Muscle layer of duodenum (tissue), 2 donors: ENCODE results near the gene PHF19.

Experiments used
- H3K27ac ChIP-seq: one replicate; pipeline ENCODE4 v1.7.0; 2013; ENCODE audit warnings: mild to moderate bottlenecking, low read length
- H3K27me3 ChIP-seq: one replicate; pipeline ENCODE4 v1.7.0; 2013; ENCODE audit warnings: low read depth, mild to moderate bottlenecking, control low read depth, low read length
- H3K36me3 ChIP-seq, 2 donors: one replicate each; pipeline ENCODE4 v1.7.0; 2013; ENCODE audit warnings: low read length in 2 of 2, control low read depth in 1 of 2, mild to moderate bottlenecking in 1 of 2; ENCODE audit not compliant: insufficient read depth in 2 of 2, control insufficient read depth in 1 of 2
- H3K4me1 ChIP-seq, 2 donors: one replicate each; pipeline ENCODE4 v1.7.0; 2013; ENCODE audit warnings: low read length in 2 of 2, mild to moderate bottlenecking in 2 of 2, control low read depth in 1 of 2, moderate library complexity in 1 of 2; ENCODE audit not compliant: insufficient read depth in 2 of 2, control insufficient read depth in 1 of 2
- H3K4me3 ChIP-seq, 2 donors: one replicate each; pipeline ENCODE4 v1.7.0; 2013; ENCODE audit warnings: low read length in 2 of 2, low read depth in 1 of 2, mild to moderate bottlenecking in 1 of 2
- H3K9me3 ChIP-seq, 2 donors: one replicate each; pipeline ENCODE4 v1.7.0; 2013; ENCODE audit warnings: low read length in 2 of 2, control low read depth in 1 of 2, mild to moderate bottlenecking in 1 of 2; ENCODE audit not compliant: control insufficient read depth in 1 of 2
- donor health status: healthy.

The PHF19 gene

DNA sequence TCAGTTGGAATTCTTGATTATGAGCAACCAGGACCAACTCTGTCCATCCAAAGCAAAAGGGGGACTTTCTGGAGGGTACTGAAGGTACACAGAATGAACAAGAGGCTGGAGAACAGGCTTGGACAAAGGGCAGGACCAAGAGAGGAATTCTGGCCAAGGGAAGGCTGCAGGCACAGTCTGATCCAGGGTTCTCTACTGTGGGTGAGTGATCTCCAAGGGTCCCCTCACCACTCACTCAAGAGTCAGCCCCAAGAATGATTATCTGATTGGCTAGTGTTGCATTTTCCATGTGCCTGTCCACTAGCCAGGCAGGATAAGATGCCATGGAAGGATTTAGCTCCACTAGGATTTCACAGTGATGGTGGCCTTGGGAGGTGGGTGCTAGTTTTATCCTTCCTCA, 11.6 kb upstream of the PHF19 start:
- peaks cover 6 to 20% of the 10 kb centered on the region in 2 donors for H3K4me1 ChIP-seq
- H3K36me3 ChIP-seq: no peaks in the 10 kb centered on the region
- no peak overlapping the region for H3K27ac ChIP-seq
- no peaks in the 10 kb centered on the region for H3K9me3 ChIP-seq
- no peak overlapping the region for H3K4me3 ChIP-seq
- H3K27me3 ChIP-seq: no peaks in the 10 kb centered on the region

GRCh38 chr9:120886490-120886967, 9.5 kb upstream of the PHF19 start:
- no peaks in the 10 kb centered on the region for H3K36me3 ChIP-seq
- no peak overlapping the region for H3K27ac ChIP-seq
- H3K4me3 ChIP-seq: no peak overlapping the region
- peaks cover 6 to 11% of the 10 kb centered on the region in 2 donors for H3K4me1 ChIP-seq
- no peaks in the 10 kb centered on the region for H3K27me3 ChIP-seq
- no peaks in the 10 kb centered on the region for H3K9me3 ChIP-seq

DNA sequence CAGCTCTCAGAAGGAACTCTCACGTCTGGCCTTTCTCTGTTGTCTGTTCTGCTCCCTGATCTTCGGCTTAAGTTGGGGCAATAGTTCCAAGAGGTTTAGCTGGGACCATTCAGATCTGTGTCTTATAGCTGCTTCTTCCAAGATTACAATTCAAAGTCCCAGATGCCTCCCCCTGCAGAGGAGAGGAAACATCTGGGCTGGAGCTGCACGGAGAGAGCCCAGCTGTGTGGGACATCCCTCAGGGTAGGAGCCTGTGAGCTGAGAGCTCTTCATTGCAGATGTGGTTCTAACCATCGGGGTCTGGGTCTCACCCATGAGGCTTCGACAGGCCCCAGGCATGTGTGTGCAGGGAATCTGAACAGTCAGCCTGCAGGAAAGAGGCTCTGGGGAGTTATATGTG, 9.0 kb upstream of the PHF19 start:
- Histone ChIP-seq H3K36me3 (no peaks in the 10 kb centered on the region), H3K9me3 (no peaks in the 10 kb centered on the region), H3K27me3 (no peaks in the 10 kb centered on the region), H3K27ac (peak overlapping the region; percentile 39), H3K4me3 (no peak overlapping the region), H3K4me1 (peaks cover 5 to 11% of the 10 kb centered on the region in 2 donors)

DNA sequence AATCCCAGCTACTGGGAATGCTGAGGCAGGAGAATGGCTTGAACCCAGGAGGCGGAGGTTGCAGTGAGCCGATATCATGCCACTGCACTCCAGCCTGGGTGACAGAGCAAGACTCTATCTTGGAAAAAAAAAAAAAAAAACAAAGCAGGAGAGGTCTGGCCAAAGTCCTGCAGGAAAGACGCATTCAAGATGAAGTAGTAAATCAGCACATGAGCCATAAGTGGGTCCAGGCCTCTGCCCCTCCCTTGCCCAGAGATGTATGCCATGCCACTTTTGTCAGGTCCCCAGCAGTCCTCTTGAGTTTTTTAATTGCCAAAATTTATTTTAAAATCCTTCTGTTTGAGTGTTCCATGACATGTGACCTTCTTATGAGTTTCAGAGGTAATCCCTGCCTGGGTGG, 8.5 kb upstream of the PHF19 start:
- peak overlapping the region; percentile 39 for H3K27ac ChIP-seq

DNA sequence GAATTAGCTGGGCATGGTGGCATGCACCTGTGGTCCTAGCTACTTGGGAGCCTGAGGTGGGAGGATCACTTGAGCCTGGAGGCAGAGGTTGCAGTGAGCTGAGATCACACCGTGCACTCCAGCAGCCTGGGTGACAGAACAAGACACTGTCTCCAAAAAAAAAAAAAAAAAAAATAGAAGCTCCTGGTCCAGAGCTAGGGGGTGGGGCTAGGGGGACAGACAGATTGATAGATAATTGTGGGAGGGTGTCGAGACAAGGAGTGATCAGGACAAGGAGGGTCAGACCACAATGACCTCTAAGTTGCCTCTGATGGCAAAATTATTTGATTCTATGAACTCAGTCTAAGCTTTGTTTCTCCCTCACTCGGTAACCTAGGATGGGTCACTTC, 6.6 kb upstream of the PHF19 start:
- peaks cover 0 to 7% of the 10 kb centered on the region in 2 donors for H3K4me1 ChIP-seq
- no peaks in the 10 kb centered on the region for H3K36me3 ChIP-seq
- H3K4me3 ChIP-seq: no peak overlapping the region
- no peaks in the 10 kb centered on the region for H3K9me3 ChIP-seq
- H3K27me3 ChIP-seq: no peaks in the 10 kb centered on the region
- H3K27ac ChIP-seq: no peak overlapping the region

More for the DNA sequence above, 8.5 kb upstream of the PHF19 start:
- H3K9me3 ChIP-seq: no peaks in the 10 kb centered on the region
- H3K36me3 ChIP-seq: no peaks in the 10 kb centered on the region
- H3K4me3 ChIP-seq: no peak overlapping the region
- H3K27me3 ChIP-seq: no peaks in the 10 kb centered on the region
- H3K4me1 ChIP-seq: peaks cover under 1 to 11% of the 10 kb centered on the region in 2 donors

DNA sequence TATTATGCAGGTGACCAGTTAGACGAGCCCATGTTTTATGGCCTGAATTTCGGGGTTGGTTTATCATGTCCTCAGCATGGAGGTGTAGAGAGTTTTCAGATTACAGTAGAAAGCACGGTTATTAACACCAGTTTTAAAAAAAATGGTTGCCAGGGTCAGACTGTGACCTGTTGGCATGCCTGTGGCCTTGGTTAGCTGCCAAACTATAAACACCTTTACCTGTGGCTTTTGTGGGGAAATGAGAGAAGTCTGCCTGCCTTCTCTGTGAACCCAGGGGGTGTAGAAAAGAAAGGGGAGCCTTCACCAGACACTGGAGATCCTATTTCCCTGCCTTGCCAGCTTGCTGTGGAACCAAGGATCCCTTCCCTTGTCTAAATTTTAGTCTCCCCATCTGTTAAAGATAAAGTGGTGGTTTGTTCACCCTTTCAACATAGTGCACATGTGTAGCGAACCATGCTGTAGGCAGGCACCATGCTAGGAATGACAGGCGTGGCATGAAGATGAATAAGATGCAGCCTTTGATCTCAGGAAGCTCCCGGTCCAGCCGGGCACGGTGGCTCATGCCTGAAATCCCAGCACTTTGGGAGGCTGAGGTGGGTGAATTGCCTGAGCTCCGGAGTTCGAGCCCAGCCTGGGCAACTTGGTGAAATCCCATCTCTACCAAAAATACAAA, 6.1 kb upstream of the PHF19 start:
- no peaks in the 10 kb centered on the region for H3K9me3 ChIP-seq
- H3K27me3 ChIP-seq: no peaks in the 10 kb centered on the region
- H3K4me1 ChIP-seq: peaks cover 1 to 6% of the 10 kb centered on the region in 2 donors
- H3K27ac ChIP-seq: no peak overlapping the region
- no peaks in the 10 kb centered on the region for H3K36me3 ChIP-seq
- H3K4me3 ChIP-seq: no peak overlapping the region

GRCh38 chr9:120879446-120879845, 2.5 kb upstream of the PHF19 start:
- H3K4me3 ChIP-seq: no peak overlapping the region
- H3K36me3 ChIP-seq: no peaks in the 10 kb centered on the region
- H3K27ac ChIP-seq: no peak overlapping the region
- H3K9me3 ChIP-seq: no peaks in the 10 kb centered on the region
- H3K27me3 ChIP-seq: no peaks in the 10 kb centered on the region
- H3K4me1 ChIP-seq: peaks cover 5 to 11% of the 10 kb centered on the region in 2 donors

DNA sequence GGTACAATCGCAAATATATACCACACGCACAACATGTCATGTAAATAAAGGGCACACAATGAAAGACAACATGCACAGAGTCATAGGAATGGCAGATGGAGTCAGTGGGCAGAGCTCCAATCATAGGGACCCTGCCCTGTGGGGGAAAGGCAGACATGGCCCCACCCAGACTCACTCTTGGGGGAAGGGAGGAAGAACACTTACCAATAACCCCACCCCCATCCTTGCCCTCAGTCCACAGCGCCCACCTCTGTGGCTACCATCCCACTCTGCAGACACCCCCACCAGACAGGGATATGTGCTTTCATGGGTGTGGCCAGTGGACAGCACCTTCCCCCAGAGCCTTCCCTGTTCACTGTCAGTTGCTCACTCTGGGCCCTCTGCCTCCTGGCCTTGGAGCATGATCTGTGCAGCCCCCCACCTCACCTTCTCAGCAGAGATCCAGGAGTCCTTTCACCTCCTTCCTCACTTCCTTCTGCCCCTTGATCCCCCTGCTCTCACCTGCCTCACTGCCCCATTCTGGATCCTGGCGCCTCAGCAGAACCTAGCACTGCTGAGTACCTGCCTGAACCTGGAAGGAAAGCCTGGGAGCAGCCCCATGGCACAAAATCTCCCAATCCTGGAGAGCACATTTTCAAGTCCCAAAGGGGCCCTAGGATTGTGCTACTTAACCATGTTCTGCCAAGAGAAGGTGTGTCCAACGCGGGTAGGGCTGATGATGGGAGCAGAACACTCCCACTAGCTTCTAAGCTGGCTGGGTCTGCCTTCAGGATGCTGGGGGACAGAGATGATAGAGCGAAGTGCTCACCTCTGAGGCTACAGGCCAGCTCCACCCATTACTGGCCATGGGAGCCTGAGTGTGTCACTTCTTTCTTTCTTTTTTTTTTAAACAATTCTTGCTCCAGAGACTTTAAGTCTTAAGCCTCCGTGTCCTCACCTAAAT, 1.5 kb upstream of the PHF19 start:
- no peak overlapping the region for H3K27ac ChIP-seq
- peak overlapping the region; percentile 67 to 79 for H3K4me3 ChIP-seq

DNA sequence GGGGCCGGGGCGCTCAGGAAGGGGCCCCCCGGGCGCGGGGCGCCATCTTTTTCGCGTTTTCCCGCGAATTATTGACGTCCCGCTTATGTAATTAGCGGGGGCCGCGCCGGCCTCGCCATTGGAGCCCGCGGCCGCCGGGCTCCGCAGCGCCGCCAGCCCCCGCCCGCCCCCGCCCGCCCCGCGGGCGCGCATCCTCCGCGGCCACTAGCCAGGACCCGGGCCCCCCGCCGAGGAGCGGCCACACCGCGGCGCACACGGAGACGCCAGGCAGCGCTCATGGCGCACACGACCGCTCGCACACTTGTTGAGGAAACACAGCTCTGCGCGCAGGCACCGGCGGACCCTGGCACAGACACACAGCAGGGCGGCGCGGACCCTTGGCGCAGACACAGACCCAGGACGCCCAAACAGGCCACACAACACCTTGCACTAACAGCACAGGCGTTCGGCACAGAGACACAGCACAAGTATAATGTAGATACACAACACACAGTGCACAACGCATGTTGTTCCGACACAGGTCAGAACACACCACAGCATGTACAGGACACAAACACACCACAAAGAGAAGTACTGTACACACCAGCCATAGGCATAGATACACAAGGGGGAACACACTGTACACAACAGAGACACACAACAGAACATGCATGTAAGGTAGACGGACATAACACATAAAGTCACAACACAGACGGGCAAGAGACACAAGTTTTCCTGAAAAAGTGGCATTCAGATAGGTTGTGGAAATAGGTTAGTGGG, 467 bp upstream of the PHF19 start:
- Histone ChIP-seq H3K36me3 (peaks cover 4 to 12% of the 10 kb centered on the region in 2 donors), H3K9me3 (no peaks in the 10 kb centered on the region), H3K4me3 (peak overlapping the region; percentile 67 to 79), H3K4me1 (peaks cover 5 to 11% of the 10 kb centered on the region in 2 donors), H3K27ac (peak overlapping the region; percentile 79), H3K27me3 (no peaks in the 10 kb centered on the region)

More for the DNA sequence above, 1.5 kb upstream of the PHF19 start:
- H3K9me3 ChIP-seq: no peaks in the 10 kb centered on the region
- H3K27me3 ChIP-seq: no peaks in the 10 kb centered on the region
- peaks cover 2 to 7% of the 10 kb centered on the region in 2 donors for H3K36me3 ChIP-seq
- peaks cover 5 to 11% of the 10 kb centered on the region in 2 donors for H3K4me1 ChIP-seq

DNA sequence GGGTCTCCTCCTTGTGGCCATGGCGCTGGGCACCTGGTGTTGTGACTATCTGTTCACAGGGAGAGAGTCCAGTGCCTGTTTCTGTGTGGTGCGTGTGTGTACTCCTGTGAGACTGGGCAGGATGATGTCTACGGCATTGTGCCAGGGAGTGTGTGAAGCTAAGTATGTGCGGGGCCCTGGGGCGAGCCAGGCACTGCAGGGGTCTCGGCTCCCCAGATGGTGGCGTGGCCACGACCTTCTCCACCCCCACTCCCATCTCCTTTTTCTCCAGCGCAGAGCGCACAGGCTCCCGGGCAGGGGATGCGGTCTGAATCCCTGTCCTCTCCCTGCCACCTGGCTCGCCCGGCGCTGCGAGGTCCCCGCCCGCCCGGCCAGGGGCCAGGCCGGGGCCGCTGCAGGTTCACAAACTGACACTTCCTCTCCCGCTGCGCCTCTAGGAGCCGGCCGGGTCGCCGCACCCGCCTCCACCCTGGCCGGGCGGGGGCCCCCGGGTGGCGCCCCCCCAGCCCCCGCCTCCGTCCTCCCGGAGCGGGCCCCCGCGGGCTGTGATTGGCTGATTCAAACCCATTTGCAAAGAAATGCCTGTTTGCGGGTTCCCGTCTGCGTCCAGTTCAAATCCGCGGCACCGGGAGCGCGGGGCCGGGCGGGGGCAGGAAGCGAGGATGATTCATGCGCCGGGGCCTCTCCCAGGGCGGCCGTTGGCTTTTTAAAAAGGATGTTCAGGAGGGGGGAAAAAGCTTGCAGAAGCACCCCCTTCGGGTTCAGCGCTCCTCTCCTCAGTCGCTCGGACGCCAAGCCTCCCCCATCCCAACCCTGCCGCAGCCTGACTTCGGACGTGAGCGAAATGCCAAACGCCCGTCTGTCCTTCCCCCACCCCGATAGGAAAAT, 790 bp downstream of the PHF19 start:
- Histone ChIP-seq H3K4me3 (peak overlapping the region; percentile 71), H3K4me1 (peaks cover 5 to 11% of the 10 kb centered on the region in 2 donors), H3K27ac (peak overlapping the region; percentile 74), H3K9me3 (no peaks in the 10 kb centered on the region), H3K36me3 (peaks cover 8 to 12% of the 10 kb centered on the region in 2 donors), H3K27me3 (no peaks in the 10 kb centered on the region)
